GM18498 (cell line): ENCODE data around the gene HTR4.

Source experiments
- ATAC-seq: cut with Tn5 transposase; IDR thresholded peaks from one replicate; pipeline ENCODE4 v1.9.1; 2021; ENCODE audit warnings: mild to moderate bottlenecking, moderate library complexity; ENCODE audit not compliant: unreplicated experiment

Gene HTR4

GRCh38 chr5:148438933-148439332 is 215.4 kb downstream of the HTR4 start:
- ATAC-seq = no peak

GRCh38 chr5:148437249-148437648 is 217.1 kb downstream of the HTR4 start:
- no peak for ATAC-seq

GRCh38 chr5:148436029-148436428 is 218.3 kb downstream of the HTR4 start:
- ATAC-seq = no peak

- ATAC-seq = no peak
Measured at GRCh38 chr5:148433826-148434225, 220.5 kb downstream of the HTR4 start.
